HG03442 (cell line): ENCODE measurements around the gene LRRC45.
A peak's percentile ranks its signal among the peaks of the same experiment; 100 is the strongest.
"Not testable (repeated sequence)": the region's sequence is repeated elsewhere in the genome, so short reads cannot be mapped to it uniquely, and the experiment has no call there.

Source experiments
- ATAC-seq: cut with Tn5 transposase; IDR thresholded peaks from one replicate; pipeline ENCODE4 v1.9.1; 2021; ENCODE audit warnings: mild to moderate bottlenecking, moderate library complexity; ENCODE audit not compliant: unreplicated experiment

The LRRC45 gene

GRCh38 chr17:82031885-82032627 is 9.0 kb downstream of the LRRC45 start:
- no peak for ATAC-seq

GRCh38 chr17:82033359-82034085 is 10.4 kb downstream of the LRRC45 start:
- no peak for ATAC-seq

- no peak for ATAC-seq
Observed at GRCh38 chr17:82034371-82035011, 11.4 kb downstream of the LRRC45 start.

- ATAC-seq: no peak
Observed at GRCh38 chr17:82035488-82035887, 12.4 kb downstream of the LRRC45 start.

GRCh38 chr17:82035956-82036633 is 13.0 kb downstream of the LRRC45 start:
- ATAC-seq: no peak

- ATAC-seq: no peak
Observed at GRCh38 chr17:82036634-82037091, 13.6 kb downstream of the LRRC45 start.

GRCh38 chr17:82037092-82037888 is 14.2 kb downstream of the LRRC45 start, which contains the start of gene DCXR:
Gene DCXR, minus strand, starts transcription at chr17:82037697. Its CDS starts 15 bp downstream, at chr17:82037682.
- ATAC-seq: peak; percentile 86

- no peak for ATAC-seq
Observed at GRCh38 chr17:82037889-82038195, 14.7 kb downstream of the LRRC45 start.

GRCh38 chr17:82038796-82039409 is 15.8 kb downstream of the LRRC45 start:
- ATAC-seq: not testable (repeated sequence)

GRCh38 chr17:82039695-82040299 is 16.7 kb downstream of the LRRC45 start:
- no peak for ATAC-seq

- ATAC-seq: no peak
Observed at GRCh38 chr17:82041144-82041814, 18.2 kb downstream of the LRRC45 start.

GRCh38 chr17:82042649-82043048 is 19.5 kb downstream of the LRRC45 start:
- ATAC-seq: no peak

GRCh38 chr17:82043507-82043906 is 20.4 kb downstream of the LRRC45 start:
- no peak for ATAC-seq

GRCh38 chr17:82045936-82046484 is 22.9 kb downstream of the LRRC45 start:
- ATAC-seq: no peak

GRCh38 chr17:82046903-82047302 is 23.8 kb downstream of the LRRC45 start:
- ATAC-seq: no peak

- no peak for ATAC-seq
Observed at GRCh38 chr17:82047379-82047778, 24.3 kb downstream of the LRRC45 start.

- ATAC-seq: no peak
Observed at GRCh38 chr17:82047914-82048570, 24.9 kb downstream of the LRRC45 start.

GRCh38 chr17:82048571-82048971 is 25.5 kb downstream of the LRRC45 start:
- no peak for ATAC-seq
